ENCODE results near the gene LHFPL5. TPM values are rescaled to one million over a fixed set of nuclear protein-coding genes. Genes with fewer than 3 reads are reported as not detected.

LHFPL5 gene
- total and polyA plus RNA-seq, 2 of the 8 experiments (the other 6 are each of a cell fraction or from before 2014, with no cell fraction given), result 0.03 TPM; not detected in 1

- TF ChIP-seq EGR1 (IDR thresholded peaks at IDR 0.05; ENCODE audit: borderline replicate concordance, low read depth, low read length) (no peak), KDM4A (IDR thresholded peaks at IDR 0.05; ENCODE audit: low read depth, low read length, severe bottlenecking) (no peak)
Measured at GRCh38 chr6:35769211-35769610, 35.9 kb upstream of the LHFPL5 start (continued).

All from H1 (cell line).